MCF 10A (cell line): ENCODE data around the gene HNF4A. TPM values are rescaled to one million over a fixed set of nuclear protein-coding genes. Genes with fewer than 3 reads are reported as not detected.

Experiments
- BruUV-seq: library from RNA; stranded (reverse); fragments of 400-500 nt; replicated peaks from 2 replicates; lab custom pipeline; 2021; lab: Mats Ljungman, UMichigan
- CTCF ChIA-PET: fragments of 300-600 bp; sonication (Branson Sonifier 250); formaldehyde crosslinking; extraction: SDS; loops from one replicate; lab custom pipeline; 2021; ENCODE audit warnings: antibody characterized with exemption, inconsistent platforms; lab: Yijun Ruan, JAX
- POLR2A ChIA-PET: fragments of 300-600, 350-650 bp; sonication (Branson Sonifier 250); formaldehyde crosslinking; extraction: SDS; loops from one replicate; lab custom pipeline; 2020; ENCODE audit warnings: antibody characterized with exemption, inconsistent platforms; lab: Yijun Ruan, JAX
- DNase-seq: peaks from one replicate; pipeline ENCODE4 v3.0.0-alpha.2; 2018; ENCODE audit not compliant: unreplicated experiment
- H3K27ac Mint-ChIP-seq: one replicate; pipeline ENCODE4 v1.8.0; 2022; ENCODE audit warnings: mild to moderate bottlenecking, low read depth, mixed read lengths; ENCODE audit not compliant: unreplicated experiment
- H3K27me3 Mint-ChIP-seq: one replicate; pipeline ENCODE4 v1.8.0; 2022; ENCODE audit warnings: mixed read lengths; ENCODE audit not compliant: insufficient read depth, unreplicated experiment
- H3K36me3 Mint-ChIP-seq: one replicate; pipeline ENCODE4 v1.8.0; 2022; ENCODE audit warnings: mild to moderate bottlenecking, moderate library complexity, mixed read lengths; ENCODE audit not compliant: insufficient read depth, unreplicated experiment
- H3K4me1 Mint-ChIP-seq: one replicate; pipeline ENCODE4 v1.8.0; 2022; ENCODE audit warnings: mixed read lengths; ENCODE audit not compliant: insufficient read depth, unreplicated experiment
- H3K4me3 Mint-ChIP-seq: one replicate; pipeline ENCODE4 v1.8.0; 2022; ENCODE audit warnings: mild to moderate bottlenecking, moderate library complexity, mixed read lengths; ENCODE audit not compliant: unreplicated experiment
- H3K9me3 Mint-ChIP-seq: one replicate; pipeline ENCODE4 v1.8.0; 2022; ENCODE audit warnings: mixed read lengths; ENCODE audit not compliant: unreplicated experiment
- intact Hi-C: fragments of 100-400 bp; cut with micrococcal nuclease; formaldehyde crosslinking; loops from 2 replicates; pipeline ENCODE4 v1.14.1; 2022
- total RNA-seq: library from RNA; stranded (reverse); gene quantifications from 2 replicates; pipeline ENCODE4 v1.2.3, GENCODE V29; 2022
- TF ChIP-seq, protein P1 (sequence below): fragments of 200-600 bp; IDR thresholded peaks from one replicate; pipeline ENCODE4 v1.8.0; 2022; ENCODE audit warnings: antibody characterized with exemption, mild to moderate bottlenecking; ENCODE audit not compliant: unreplicated experiment

The HNF4A gene
- total RNA-seq, 1 experiment from 2014 or later = not detected

GRCh38 chr20:44432618-44433577, 77.4 kb downstream of the HNF4A start:
- CTCF ChIA-PET = interaction anchor here (0.6 to 1.3 kb wide), 3 partner anchors 21 to 101 kb away, joined by 3 read pairs; no protein-coding TSS in a partner anchor
- Mint-ChIP-seq H3K9me3 (no peaks in the 10 kb centered on the region), H3K36me3 (no peaks in the 10 kb centered on the region), H3K4me3 (no peak overlapping the region), H3K27ac (no peak overlapping the region), H3K4me1 (no peaks in the 10 kb centered on the region), H3K27me3 (peaks cover 12% of the 10 kb centered on the region)
- POLR2A ChIA-PET = interaction anchor here (0.8 to 1.0 kb wide), 2 partner anchors 17 to 25 kb away, joined by 3 to 6 read pairs; no protein-coding TSS in a partner anchor
- TF ChIP-seq, protein P1, sequence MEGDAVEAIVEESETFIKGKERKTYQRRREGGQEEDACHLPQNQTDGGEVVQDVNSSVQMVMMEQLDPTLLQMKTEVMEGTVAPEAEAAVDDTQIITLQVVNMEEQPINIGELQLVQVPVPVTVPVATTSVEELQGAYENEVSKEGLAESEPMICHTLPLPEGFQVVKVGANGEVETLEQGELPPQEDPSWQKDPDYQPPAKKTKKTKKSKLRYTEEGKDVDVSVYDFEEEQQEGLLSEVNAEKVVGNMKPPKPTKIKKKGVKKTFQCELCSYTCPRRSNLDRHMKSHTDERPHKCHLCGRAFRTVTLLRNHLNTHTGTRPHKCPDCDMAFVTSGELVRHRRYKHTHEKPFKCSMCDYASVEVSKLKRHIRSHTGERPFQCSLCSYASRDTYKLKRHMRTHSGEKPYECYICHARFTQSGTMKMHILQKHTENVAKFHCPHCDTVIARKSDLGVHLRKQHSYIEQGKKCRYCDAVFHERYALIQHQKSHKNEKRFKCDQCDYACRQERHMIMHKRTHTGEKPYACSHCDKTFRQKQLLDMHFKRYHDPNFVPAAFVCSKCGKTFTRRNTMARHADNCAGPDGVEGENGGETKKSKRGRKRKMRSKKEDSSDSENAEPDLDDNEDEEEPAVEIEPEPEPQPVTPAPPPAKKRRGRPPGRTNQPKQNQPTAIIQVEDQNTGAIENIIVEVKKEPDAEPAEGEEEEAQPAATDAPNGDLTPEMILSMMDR = no peak
- BruUV-seq = no TSS peak
- intact Hi-C loops = no loop called here
- no peak for DNase-seq

GRCh38 chr20:44433751-44434538, 78.4 kb downstream of the HNF4A start:
- no peak overlapping the region for H3K27ac Mint-ChIP-seq
- no peak overlapping the region for H3K4me3 Mint-ChIP-seq
- BruUV-seq = no TSS peak
- intact Hi-C loops = no loop called here
- peaks cover 12% of the 10 kb centered on the region for H3K27me3 Mint-ChIP-seq
- H3K36me3 Mint-ChIP-seq = no peaks in the 10 kb centered on the region
- no peaks in the 10 kb centered on the region for H3K4me1 Mint-ChIP-seq
- no peak for DNase-seq
- no peaks in the 10 kb centered on the region for H3K9me3 Mint-ChIP-seq
- CTCF ChIA-PET = interaction anchor here (0.7 to 1.3 kb wide), 3 partner anchors 20 to 214 kb away, joined by 3 to 4 read pairs (median 3); no protein-coding TSS in a partner anchor
- TF ChIP-seq, protein P1 = no peak
- POLR2A ChIA-PET = interaction anchor here (0.8 to 1.0 kb wide), 2 partner anchors 16 to 26 kb away, joined by 3 to 6 read pairs; no protein-coding TSS in a partner anchor

- no peak overlapping the region for H3K27ac Mint-ChIP-seq
- H3K9me3 Mint-ChIP-seq = no peaks in the 10 kb centered on the region
- no peak for DNase-seq
Observed at GRCh38 chr20:44435630-44436335, 80.3 kb downstream of the HNF4A start.

More at GRCh38 chr20:44435630-44436335, 80.3 kb downstream of the HNF4A start:
- H3K36me3 Mint-ChIP-seq = no peaks in the 10 kb centered on the region
- peaks cover 12% of the 10 kb centered on the region for H3K27me3 Mint-ChIP-seq
- no peaks in the 10 kb centered on the region for H3K4me1 Mint-ChIP-seq
- intact Hi-C loops = no loop called here
- TF ChIP-seq, protein P1 = no peak
- no peak overlapping the region for H3K4me3 Mint-ChIP-seq
- ChIA-PET POLR2A (no interaction called here), CTCF (interaction anchor here (0.6 to 1.5 kb wide), 6 partner anchors 18 to 1201 kb away, joined by 3 to 7 read pairs (median 4); no protein-coding TSS in a partner anchor)
- no TSS peak for BruUV-seq
